Nephron progenitor cell (in vitro differentiated cells): ENCODE measurements around the gene COX8A.
A peak's percentile ranks its signal among the peaks of the same experiment; 100 is the strongest.

Source experiments
- DNase-seq: peaks from one replicate; pipeline ENCODE4 v3.0.0; 2021
- H3K27ac Mint-ChIP-seq: 2 replicates; pipeline ENCODE4 v1.8.0; 2021; ENCODE audit warnings: mild to moderate bottlenecking, moderate library complexity, mixed read lengths
- H3K27me3 Mint-ChIP-seq: 2 replicates; pipeline ENCODE4 v1.8.0; 2021; ENCODE audit warnings: mild to moderate bottlenecking, low read depth, mixed read lengths; ENCODE audit not compliant: poor library complexity
- H3K36me3 Mint-ChIP-seq: 2 replicates; pipeline ENCODE4 v1.8.0; 2021; ENCODE audit warnings: low read depth, mixed read lengths
- H3K4me1 Mint-ChIP-seq: 2 replicates; pipeline ENCODE4 v1.8.0; 2021; ENCODE audit warnings: mixed read lengths
- H3K4me3 Mint-ChIP-seq: 2 replicates; pipeline ENCODE4 v1.8.0; 2021; ENCODE audit warnings: mild to moderate bottlenecking, moderate library complexity, mixed read lengths
- H3K9me3 Mint-ChIP-seq: 2 replicates; pipeline ENCODE4 v1.8.0; 2021; ENCODE audit warnings: mild to moderate bottlenecking, moderate library complexity, mixed read lengths
- CTCF ChIP-seq: fragments of 200-600 bp; sonication (generic); IDR thresholded peaks from 2 replicates; pipeline ENCODE4 v1.5.0; 2021; ENCODE audit warnings: antibody characterized with exemption

Gene COX8A

GRCh38 chr11:63942803-63943202 is 31.6 kb upstream of the COX8A start:
- H3K4me3 Mint-ChIP-seq, result no peak overlapping the region
- TF ChIP-seq CTCF, result no peak
- H3K9me3 Mint-ChIP-seq, result no peaks in the 10 kb centered on the region
- peaks cover 73% of the 10 kb centered on the region for H3K4me1 Mint-ChIP-seq
- H3K36me3 Mint-ChIP-seq, result peaks cover 10% of the 10 kb centered on the region
- no peak for DNase-seq
- H3K27me3 Mint-ChIP-seq, result peaks cover 7% of the 10 kb centered on the region
- no peak overlapping the region for H3K27ac Mint-ChIP-seq

GRCh38 chr11:63944987-63945386 is 29.4 kb upstream of the COX8A start:
- Mint-ChIP-seq H3K27ac (peak overlapping the region; percentile 83), H3K9me3 (no peaks in the 10 kb centered on the region), H3K27me3 (peaks cover 7% of the 10 kb centered on the region), H3K4me3 (no peak overlapping the region), H3K4me1 (peaks cover 60% of the 10 kb centered on the region), H3K36me3 (peaks cover 24% of the 10 kb centered on the region)
- no peak for TF ChIP-seq CTCF
- DNase-seq, result no peak

- DNase-seq, result peak; percentile 61
- Mint-ChIP-seq H3K27ac (peak overlapping the region; percentile 81), H3K36me3 (peaks cover 25% of the 10 kb centered on the region), H3K9me3 (no peaks in the 10 kb centered on the region), H3K27me3 (peaks cover 7% of the 10 kb centered on the region), H3K4me3 (no peak overlapping the region), H3K4me1 (peaks cover 56% of the 10 kb centered on the region)
- TF ChIP-seq CTCF, result peak; percentile 63
Observed at GRCh38 chr11:63945477-63946163, 28.8 kb upstream of the COX8A start.

GRCh38 chr11:63951779-63952536 is 22.5 kb upstream of the COX8A start:
- DNase-seq, result no peak
- Mint-ChIP-seq H3K27ac (peak overlapping the region; percentile 79), H3K9me3 (no peaks in the 10 kb centered on the region), H3K4me3 (no peak overlapping the region), H3K4me1 (peaks cover 5% of the 10 kb centered on the region), H3K36me3 (peaks cover 66% of the 10 kb centered on the region), H3K27me3 (no peaks in the 10 kb centered on the region)
- no peak for TF ChIP-seq CTCF

- Mint-ChIP-seq H3K27me3 (no peaks in the 10 kb centered on the region), H3K36me3 (peaks cover 61% of the 10 kb centered on the region), H3K9me3 (no peaks in the 10 kb centered on the region), H3K4me1 (peaks cover 6% of the 10 kb centered on the region), H3K27ac (peak overlapping the region; percentile 36), H3K4me3 (no peak overlapping the region)
- DNase-seq, result no peak
- TF ChIP-seq CTCF, result no peak
Observed at GRCh38 chr11:63952570-63952969, 21.9 kb upstream of the COX8A start.
